Activated naive CD4-positive, alpha-beta T cell treated with anti-CD3 and anti-CD28 coated beads, Interleukin-2, amount 50 U/mL, for 16 hours (primary cell): ENCODE data around the gene CWC15.
"Not testable (repeated sequence)": the region's sequence is repeated elsewhere in the genome, so short reads cannot be mapped to it uniquely, and the experiment has no call there.

Source experiments
- DNase-seq: peaks from one replicate; pipeline ENCODE4 v3.0.0-alpha.2; 2020

CWC15 gene

GRCh38 chr11:94948070-94948617 is 25.2 kb downstream of the CWC15 start:
- no peak for DNase-seq

- DNase-seq: no peak
These were observed 26.5 kb downstream of the CWC15 start for GRCh38 chr11:94946812-94947211.

- DNase-seq: no peak
These were observed 32.2 kb downstream of the CWC15 start for GRCh38 chr11:94941131-94941530.

- no peak for DNase-seq
These were observed 34.0 kb downstream of the CWC15 start for GRCh38 chr11:94939346-94939745.

- no peak for DNase-seq
These were observed 35.0 kb downstream of the CWC15 start for GRCh38 chr11:94938095-94939055.

- no peak for DNase-seq
These were observed 38.5 kb downstream of the CWC15 start for GRCh38 chr11:94934846-94935245.

- DNase-seq: no peak
These were observed 39.0 kb downstream of the CWC15 start for GRCh38 chr11:94934362-94934761.

GRCh38 chr11:94933223-94934130 is 39.9 kb downstream of the CWC15 start:
- no peak for DNase-seq

- no peak for DNase-seq
These were observed 40.9 kb downstream of the CWC15 start for GRCh38 chr11:94932503-94932902.

- DNase-seq: not testable (repeated sequence)
These were observed 41.3 kb downstream of the CWC15 start for GRCh38 chr11:94932072-94932471.

GRCh38 chr11:94928117-94928990 is 45.0 kb downstream of the CWC15 start:
- no peak for DNase-seq

- no peak for DNase-seq
These were observed 46.6 kb downstream of the CWC15 start for GRCh38 chr11:94926698-94927237.

- DNase-seq: no peak
These were observed 47.1 kb downstream of the CWC15 start for GRCh38 chr11:94926271-94926625.

GRCh38 chr11:94925422-94926270 is 47.7 kb downstream of the CWC15 start:
- no peak for DNase-seq

- no peak for DNase-seq
These were observed 48.7 kb downstream of the CWC15 start for GRCh38 chr11:94924612-94925011.

- no peak for DNase-seq
These were observed 49.2 kb downstream of the CWC15 start for GRCh38 chr11:94924171-94924572.

GRCh38 chr11:94923004-94923334 is 50.4 kb downstream of the CWC15 start:
- no peak for DNase-seq

GRCh38 chr11:94922321-94923003 is 50.9 kb downstream of the CWC15 start:
- DNase-seq: no peak

- no peak for DNase-seq
These were observed 53.0 kb downstream of the CWC15 start for GRCh38 chr11:94920311-94920710.

- DNase-seq: not testable (repeated sequence)
These were observed 59.5 kb downstream of the CWC15 start for GRCh38 chr11:94913718-94914394.
